WTC11 (cell line): ENCODE measurements around the gene PCSK9.

Experiments
- AFF4 ChIP-seq: sonication (generic); formaldehyde crosslinking; IDR thresholded peaks from 2 replicates; pipeline ENCODE4 v1.8.1; 2023; ENCODE audit warnings: mild to moderate bottlenecking, missing genetic modification reagents, borderline replicate concordance
- CTCF ChIP-seq: fragments of 200-600 bp; IDR thresholded peaks from 2 replicates; pipeline ENCODE4 v1.8.0; 2022; ENCODE audit warnings: antibody characterized with exemption
- MYBL2 ChIP-seq: sonication (generic); formaldehyde crosslinking; IDR thresholded peaks from 2 replicates; pipeline ENCODE4 v1.8.1; 2023; ENCODE audit warnings: mild to moderate bottlenecking, moderate library complexity, missing genetic modification reagents
- NR2C2 ChIP-seq: sonication (generic); formaldehyde crosslinking; IDR thresholded peaks from 2 replicates; pipeline ENCODE4 v1.8.0; 2022; ENCODE audit warnings: mild to moderate bottlenecking, missing genetic modification reagents
- SMAD4 ChIP-seq: sonication (generic); formaldehyde crosslinking; IDR thresholded peaks from 2 replicates; pipeline ENCODE4 v1.8.0; 2022; ENCODE audit warnings: mild to moderate bottlenecking, missing genetic modification reagents

GRCh38 chr1:55103891-55104290, 64.5 kb downstream of the PCSK9 start:
- TF ChIP-seq CTCF (no peak), SMAD4 (no peak), NR2C2 (CRISPR knock-in tag) (no peak), MYBL2 (CRISPR knock-in tag) (no peak), AFF4 (CRISPR knock-in tag) (no peak)
